ENCODE data around the gene GTF3C5. TPM values are rescaled to one million over a fixed set of nuclear protein-coding genes. Genes with fewer than 3 reads are reported as not detected.

GTF3C5 gene
- total and polyA plus RNA-seq, 9 of the 15 experiments (the other 6 are each of a cell fraction or from before 2014, with no cell fraction given) = 3.8 to 118 (median 83.7) TPM

DNA sequence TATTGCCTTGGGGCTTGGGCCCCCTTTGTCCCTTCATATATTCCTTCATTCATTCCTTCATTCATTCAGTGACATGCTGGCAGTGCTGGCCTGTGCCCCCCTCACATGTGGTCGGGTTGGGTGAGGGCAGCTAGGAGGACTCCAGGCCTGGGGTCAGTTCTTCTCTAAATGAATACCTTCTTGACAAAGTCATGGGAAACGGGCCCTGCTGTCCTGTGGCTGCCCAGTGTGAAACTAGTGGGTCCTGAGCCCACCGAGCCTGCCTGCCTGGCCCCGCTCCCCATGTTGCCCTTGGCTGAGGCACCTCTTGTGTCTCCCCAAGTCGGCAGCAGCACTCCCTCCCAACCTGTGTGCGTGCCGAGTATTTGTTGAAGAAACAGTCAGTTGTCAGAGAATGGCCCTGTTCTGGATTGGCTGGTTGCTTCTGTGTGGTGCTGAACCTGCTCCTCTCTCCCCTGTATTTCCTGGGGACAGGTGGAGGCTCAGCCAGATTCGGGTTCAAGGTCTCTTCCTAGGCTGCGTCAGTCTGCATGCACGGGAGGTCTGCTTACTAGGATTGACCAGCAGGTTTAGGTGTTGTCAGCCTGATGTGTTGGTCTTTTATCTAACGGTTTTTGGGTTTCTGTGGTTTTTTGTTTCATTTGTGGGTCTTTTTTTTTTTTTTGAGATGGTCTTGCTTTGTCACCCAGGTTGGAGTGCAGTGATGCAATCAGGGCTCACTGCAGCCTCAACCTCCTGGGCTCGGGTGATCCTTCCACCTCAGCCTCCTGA, 27.9 kb downstream of the GTF3C5 start (continued):
- TF ChIP-seq RUNX1 (IDR thresholded peaks at IDR 0.05; ENCODE audit: low read depth) (no peak), SIRT6 (IDR thresholded peaks at IDR 0.05; ENCODE audit: low read depth, low read length) (no peak), ZNF780A (CRISPR knock-in tag; IDR thresholded peaks at IDR 0.05) (no peak), RNF2 (IDR thresholded peaks at IDR 0.05) (peak; percentile 60; the same call in 1 of the 2 replicates), FOSL1 (tag; conservative IDR thresholded peaks at IDR 0.05) (peak; percentile 31; the same call in 1 of the 2 replicates), BMI1 (IDR thresholded peaks at IDR 0.05; ENCODE audit: low read length) (no peak), CBX1 (IDR thresholded peaks at IDR 0.05; ENCODE audit: low read depth) (no peak), ZNF79 (CRISPR knock-in tag; IDR thresholded peaks at IDR 0.05; ENCODE audit: low read depth) (no peak), ZNF445 (CRISPR knock-in tag; IDR thresholded peaks at IDR 0.05; ENCODE audit: low read depth) (no peak), ELF4 (CRISPR knock-in tag; IDR thresholded peaks at IDR 0.05) (0 out of 2 replicates have a peak, but pooled peaks have one; percentile 11), ZBTB2 (IDR thresholded peaks at IDR 0.05) (no peak), E2F3 (CRISPR knock-in tag; IDR thresholded peaks at IDR 0.05) (no peak), NR4A1 (CRISPR knock-in tag; IDR thresholded peaks at IDR 0.05) (no peak), NR4A1 (tag; IDR thresholded peaks at IDR 0.05) (no peak), ZNF699 (CRISPR knock-in tag; IDR thresholded peaks at IDR 0.05; ENCODE audit: insufficient replicate concordance) (no peak), DNMT1 (IDR thresholded peaks at IDR 0.05) (no peak), NEUROD1 (IDR thresholded peaks at IDR 0.05; ENCODE audit: borderline replicate concordance, low read depth, low read length, partially characterized antibody) (no peak), SMARCA5 (IDR thresholded peaks at IDR 0.05) (no peak), RBBP5 (IDR thresholded peaks at IDR 0.05; ENCODE audit: borderline replicate concordance, insufficient read depth, low read length, poor library complexity, severe bottlenecking) (no peak), MEIS2 (IDR thresholded peaks at IDR 0.05; ENCODE audit: partially characterized antibody) (peak; percentile 23), ZHX1 (conservative IDR thresholded peaks at IDR 0.05; ENCODE audit: low read length) (no peak), GABPA (tag; conservative IDR thresholded peaks at IDR 0.05; ENCODE audit: low read depth) (no peak)
- TF ChIP-seq, protein P1, sequence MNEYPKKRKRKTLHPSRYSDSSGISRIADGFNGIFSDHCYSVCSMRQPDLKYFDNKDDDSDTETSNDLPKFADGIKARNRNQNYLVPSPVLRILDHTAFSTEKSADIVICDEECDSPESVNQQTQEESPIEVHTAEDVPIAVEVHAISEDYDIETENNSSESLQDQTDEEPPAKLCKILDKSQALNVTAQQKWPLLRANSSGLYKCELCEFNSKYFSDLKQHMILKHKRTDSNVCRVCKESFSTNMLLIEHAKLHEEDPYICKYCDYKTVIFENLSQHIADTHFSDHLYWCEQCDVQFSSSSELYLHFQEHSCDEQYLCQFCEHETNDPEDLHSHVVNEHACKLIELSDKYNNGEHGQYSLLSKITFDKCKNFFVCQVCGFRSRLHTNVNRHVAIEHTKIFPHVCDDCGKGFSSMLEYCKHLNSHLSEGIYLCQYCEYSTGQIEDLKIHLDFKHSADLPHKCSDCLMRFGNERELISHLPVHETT (CRISPR knock-in tag; conservative IDR thresholded peaks at IDR 0.05 in 1 of 2, IDR thresholded peaks at IDR 0.05 in 1 of 2) = no peak
